NCI-H526 (cell line): ENCODE data around the gene ANTXR2.
"Not testable (repeated sequence)": the region's sequence is repeated elsewhere in the genome, so short reads cannot be mapped to it uniquely, and the experiment has no call there.

ENCODE experiments used
- DNase-seq, 2 experiments: peaks; one replicate each; lab custom pipeline; 2025; lab: John Stamatoyannopoulos, UW

The ANTXR2 gene

DNA sequence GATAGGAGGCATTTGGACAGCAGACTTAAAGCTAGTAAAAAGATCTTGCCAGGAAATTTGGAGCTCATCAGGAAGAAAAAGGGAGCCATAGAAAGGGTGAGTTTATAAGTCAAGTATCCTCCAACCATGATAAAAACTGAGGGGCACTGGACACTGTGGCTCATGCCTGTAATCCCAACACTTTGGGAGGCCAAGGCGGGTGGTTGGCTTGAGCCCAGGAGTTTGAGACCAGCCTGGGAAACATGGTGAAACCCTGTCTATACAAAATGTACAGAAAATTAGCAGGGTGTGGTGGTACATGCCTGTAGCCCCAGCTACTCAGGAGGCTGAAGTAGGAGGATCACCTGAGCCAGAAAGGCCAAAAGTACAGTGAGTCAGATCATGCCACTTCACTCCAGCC, 48.7 kb downstream of the ANTXR2 start:
- no peak for DNase-seq

- DNase-seq: no peak
Observed at GRCh38 chr4:80022282-80022681, 50.7 kb downstream of the ANTXR2 start.

DNA sequence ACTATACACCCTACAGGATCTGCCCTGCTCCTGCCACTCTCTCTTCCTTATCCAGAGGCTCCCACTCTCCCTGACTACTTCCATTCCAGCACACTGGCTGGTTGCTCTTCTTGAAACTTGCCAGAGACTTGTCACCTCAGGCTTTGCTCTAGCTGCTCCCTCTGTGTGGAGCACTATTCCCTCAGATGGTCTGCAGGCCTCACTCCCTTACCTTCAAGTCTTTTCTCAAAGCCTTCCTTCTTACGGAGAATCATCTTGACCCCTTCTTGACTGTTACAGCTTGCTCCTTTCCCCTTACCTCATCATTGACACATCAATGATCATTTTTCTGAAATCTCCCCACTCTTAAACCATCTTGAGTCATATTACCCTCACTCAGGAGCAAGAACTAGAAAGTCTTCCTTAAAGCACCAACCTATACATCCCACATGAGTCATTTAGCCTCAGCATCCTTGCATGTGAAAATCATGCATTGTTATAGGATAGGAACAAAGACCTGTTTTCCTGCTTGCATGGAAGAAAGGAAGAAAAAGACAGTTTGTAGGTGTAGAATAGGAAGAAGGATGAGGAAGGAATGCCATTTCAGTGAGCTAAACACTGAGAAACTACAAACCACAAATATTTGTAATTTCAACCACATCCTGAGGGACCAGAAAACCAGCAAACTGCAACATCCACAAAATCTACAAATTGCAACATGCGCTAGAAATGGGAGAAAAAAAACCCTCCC, 55.7 kb downstream of the ANTXR2 start:
- DNase-seq: no peak

DNA sequence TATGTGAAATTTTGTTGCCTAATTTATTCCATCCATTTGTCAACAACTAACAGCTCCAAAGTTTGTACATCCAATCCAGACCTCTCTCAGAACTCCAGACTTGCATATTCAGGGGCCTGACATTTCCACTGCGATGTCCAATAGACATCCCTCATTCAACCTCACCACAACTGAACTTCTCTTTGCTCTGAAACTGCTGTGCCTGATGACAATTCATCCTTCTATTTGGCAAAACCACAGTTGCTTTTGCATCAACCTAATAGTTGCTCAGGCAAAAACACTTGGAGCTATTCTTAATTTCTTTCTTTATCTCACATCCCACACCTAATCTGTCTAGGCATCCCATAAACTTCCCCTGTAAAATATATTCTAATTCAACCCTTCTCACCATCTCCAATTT, 56.5 kb downstream of the ANTXR2 start:
- DNase-seq: no peak

- DNase-seq: no peak
Observed at GRCh38 chr4:80015407-80016189, 57.4 kb downstream of the ANTXR2 start.

- no peak for DNase-seq
Observed at GRCh38 chr4:80014531-80014930, 58.5 kb downstream of the ANTXR2 start.

- DNase-seq: no peak
Observed at GRCh38 chr4:80012291-80012690, 60.7 kb downstream of the ANTXR2 start.

GRCh38 chr4:80011636-80012236, 61.3 kb downstream of the ANTXR2 start:
- DNase-seq: no peak

GRCh38 chr4:80010316-80010715, 62.7 kb downstream of the ANTXR2 start:
- DNase-seq: no peak

DNA sequence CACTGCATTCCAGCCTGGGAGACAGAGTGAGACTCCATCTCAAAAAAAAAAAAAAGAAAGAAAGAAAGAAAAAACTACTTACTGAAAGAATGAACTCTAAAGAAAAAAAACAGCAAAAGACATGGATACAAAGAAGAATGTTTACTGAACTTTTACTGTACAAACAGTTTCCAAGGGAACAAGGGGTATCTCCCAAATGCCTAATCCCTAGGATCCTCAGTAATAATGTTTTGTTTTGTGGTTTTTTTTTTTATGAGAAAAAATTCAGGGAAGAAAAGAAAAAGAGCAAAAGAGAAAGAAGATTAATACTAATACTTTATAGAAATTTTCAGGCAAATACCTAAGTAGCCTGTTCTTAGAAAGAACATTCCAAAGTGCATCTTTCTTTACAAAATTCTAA, 63.2 kb downstream of the ANTXR2 start:
- DNase-seq: no peak

GRCh38 chr4:80008971-80009370, 64.1 kb downstream of the ANTXR2 start:
- no peak for DNase-seq

DNA sequence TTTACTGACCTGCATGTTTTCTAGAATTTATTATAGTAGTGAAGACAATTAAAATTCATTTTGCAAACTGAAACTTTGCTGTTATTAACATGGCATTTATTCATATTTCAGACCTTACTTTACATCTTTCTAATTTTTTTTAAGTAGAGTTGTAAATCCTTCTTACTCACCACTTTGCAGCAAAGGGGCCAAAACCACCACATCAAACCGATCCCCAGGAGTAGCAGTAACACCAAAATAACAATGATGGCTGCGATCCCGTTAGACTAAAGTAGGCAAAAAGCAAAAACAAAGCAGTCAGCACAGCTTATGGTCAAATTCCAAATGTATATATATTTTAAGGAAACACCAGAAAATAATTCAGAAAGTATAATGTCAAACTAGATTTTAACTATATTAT, 64.7 kb downstream of the ANTXR2 start:
- DNase-seq: no peak

- no peak for DNase-seq
Observed at GRCh38 chr4:80007745-80008149, 65.3 kb downstream of the ANTXR2 start.

GRCh38 chr4:80006935-80007744, 65.9 kb downstream of the ANTXR2 start:
- DNase-seq: no peak

DNA sequence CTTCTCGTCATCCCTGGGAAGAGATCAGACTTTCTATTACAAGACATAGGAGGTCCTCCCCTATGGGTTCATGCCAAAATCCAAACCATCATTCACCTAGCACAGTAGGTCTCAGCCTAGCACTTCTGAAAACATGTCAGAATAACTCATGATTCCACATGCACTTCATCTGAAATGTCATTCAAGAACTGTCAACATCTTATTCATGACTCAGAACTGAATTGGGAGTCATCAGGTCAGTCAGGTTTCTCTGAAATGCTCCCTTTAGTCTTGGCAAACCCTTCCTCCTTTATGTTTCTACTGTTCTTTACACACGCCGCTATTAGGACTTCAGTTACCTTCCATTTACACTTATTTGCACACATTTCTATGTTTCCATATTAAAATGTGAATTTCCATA, 67.2 kb downstream of the ANTXR2 start:
- no peak for DNase-seq

- no peak for DNase-seq
Observed at GRCh38 chr4:80004319-80004718, 68.7 kb downstream of the ANTXR2 start.

DNA sequence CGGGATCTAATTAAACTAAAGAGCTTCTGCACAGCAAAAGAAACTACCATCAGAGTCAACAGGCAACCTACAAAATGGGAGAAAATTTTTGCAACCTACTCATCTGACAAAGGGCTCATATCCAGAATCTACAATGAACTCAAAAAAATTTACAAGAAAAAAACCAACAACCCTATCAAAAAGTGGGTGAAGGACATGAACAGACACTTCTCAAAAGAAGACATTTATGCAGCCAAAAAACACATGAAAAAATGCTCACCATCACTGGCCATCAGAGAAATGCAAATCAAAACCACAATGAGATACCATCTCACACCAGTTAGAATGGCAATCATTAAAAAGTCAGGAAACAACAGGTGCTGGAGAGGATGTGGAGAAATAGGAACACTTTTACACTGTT, 70.5 kb downstream of the ANTXR2 start:
- DNase-seq: not testable (repeated sequence)

GRCh38 chr4:79999048-79999447, 74.0 kb downstream of the ANTXR2 start:
- not testable (repeated sequence) for DNase-seq

GRCh38 chr4:79998201-79998600, 74.8 kb downstream of the ANTXR2 start:
- no peak for DNase-seq

DNA sequence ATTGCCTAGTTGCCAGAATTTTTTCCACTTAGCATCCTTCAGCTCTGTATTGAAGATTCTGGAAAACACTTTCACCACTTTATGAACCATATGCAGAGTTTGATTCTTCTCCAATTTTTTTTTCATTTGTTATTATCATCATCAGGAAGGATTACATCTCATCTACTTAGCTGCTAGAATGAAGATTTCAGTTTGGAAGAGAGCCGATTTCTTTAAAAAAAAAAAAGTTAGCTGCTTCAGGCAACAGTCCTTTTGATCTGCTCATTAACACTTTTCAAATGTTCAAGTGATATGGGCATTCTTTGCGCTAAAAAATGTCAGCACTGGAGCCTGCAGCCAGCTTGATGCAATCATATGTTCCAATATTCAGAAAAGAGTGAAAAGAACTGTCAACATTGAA, 76.2 kb downstream of the ANTXR2 start:
- no peak for DNase-seq

DNA sequence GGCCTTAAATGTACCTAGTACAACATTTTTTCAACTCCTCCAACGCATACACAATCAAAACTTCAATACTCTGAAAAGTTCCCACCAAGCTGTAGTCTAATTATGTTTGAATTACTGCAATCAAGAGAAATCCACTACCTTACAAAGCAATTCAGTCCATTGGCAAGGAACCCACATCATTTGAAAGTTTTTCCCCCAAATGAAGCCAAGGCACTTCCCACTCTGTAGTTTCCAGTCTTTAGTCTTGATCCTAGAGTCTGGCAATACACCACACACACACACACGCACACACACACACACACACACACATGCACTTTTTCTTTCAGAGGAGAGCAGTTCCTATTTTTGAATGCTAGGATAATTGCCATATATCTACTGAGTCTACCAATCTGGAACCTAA, 79.6 kb downstream of the ANTXR2 start:
- DNase-seq: no peak

GRCh38 chr4:79991601-79992000, 81.4 kb downstream of the ANTXR2 start:
- DNase-seq: no peak
